SK-N-SH (cell line): ENCODE measurements around the gene GYS1.

Experiments used
- CHD2 ChIP-seq: fragments of 150-350 bp; IDR thresholded peaks from 2 replicates; pipeline ENCODE4 v1.6.1; 2018; ENCODE audit warnings: low read length; ENCODE audit not compliant: partially characterized antibody
- CTCF ChIP-seq: fragments of 200-600 bp; sonication (generic); IDR thresholded peaks from 2 replicates; pipeline ENCODE4 v1.6.1; 2017; ENCODE audit warnings: antibody characterized with exemption, mild to moderate bottlenecking, moderate library complexity
- GATA2 ChIP-seq: sonication (generic); formaldehyde crosslinking; IDR thresholded peaks from 2 replicates; pipeline ENCODE4 v1.5.0; 2020; ENCODE audit warnings: mild to moderate bottlenecking, missing genetic modification reagents
- MXI1 ChIP-seq: IDR thresholded peaks from 2 replicates; pipeline ENCODE4 v1.6.1; 2012; ENCODE audit warnings: mild to moderate bottlenecking, low read depth, low read length, improper control_type of control experiment
- TAF1 ChIP-seq: IDR thresholded peaks from 2 replicates; pipeline ENCODE4 v1.6.1; 2012; ENCODE audit warnings: low read depth, mild to moderate bottlenecking, low read length, moderate library complexity, borderline replicate concordance
- USF2 ChIP-seq: fragments of 150-350 bp; IDR thresholded peaks from 2 replicates; pipeline ENCODE4 v1.6.1; 2017; ENCODE audit warnings: antibody characterized with exemption, low read length, low read depth, borderline replicate concordance

- TF ChIP-seq CTCF (no peak), USF2 (no peak), TAF1 (no peak), GATA2 (no peak), MXI1 (no peak), CHD2 (no peak)
Measured at GRCh38 chr19:49020931-49021895, 28.1 kb upstream of the GYS1 start.
